Muscle layer of colon (tissue), 2 donors: Measurements from ENCODE around the gene CDON.
"Not testable (repeated sequence)": the region's sequence is repeated elsewhere in the genome, so short reads cannot be mapped to it uniquely, and the experiment has no call there.

Experiments
- H3K27ac ChIP-seq: one replicate; pipeline ENCODE4 v1.7.0; 2013; ENCODE audit warnings: low read depth, mild to moderate bottlenecking, low read length, moderate library complexity
- H3K27me3 ChIP-seq, 2 donors: one replicate each; pipeline ENCODE4 v1.7.0; 2013; ENCODE audit warnings: low read length in 2 of 2, mild to moderate bottlenecking in 2 of 2; ENCODE audit not compliant: insufficient read depth in 2 of 2, control insufficient read depth in 1 of 2
- H3K36me3 ChIP-seq: one replicate; pipeline ENCODE4 v1.7.0; 2013; ENCODE audit warnings: mild to moderate bottlenecking, low read length; ENCODE audit not compliant: insufficient read depth
- H3K4me1 ChIP-seq: one replicate; pipeline ENCODE4 v1.7.0; 2013; ENCODE audit warnings: mild to moderate bottlenecking, low read length; ENCODE audit not compliant: insufficient read depth
- H3K4me3 ChIP-seq, 2 donors: one replicate each; pipeline ENCODE4 v1.7.0; 2013; ENCODE audit warnings: low read length in 2 of 2, low read depth in 1 of 2, mild to moderate bottlenecking in 1 of 2, moderate library complexity in 1 of 2
- H3K9ac ChIP-seq: one replicate; pipeline ENCODE4 v1.7.0; 2013; ENCODE audit warnings: low read length
- H3K9me3 ChIP-seq: one replicate; pipeline ENCODE4 v1.7.0; 2013; ENCODE audit warnings: mild to moderate bottlenecking, low read length
- donor health status: abdominal sarcoma.
- donor health status: Adenocarcinoma of cecum.

CDON gene

DNA sequence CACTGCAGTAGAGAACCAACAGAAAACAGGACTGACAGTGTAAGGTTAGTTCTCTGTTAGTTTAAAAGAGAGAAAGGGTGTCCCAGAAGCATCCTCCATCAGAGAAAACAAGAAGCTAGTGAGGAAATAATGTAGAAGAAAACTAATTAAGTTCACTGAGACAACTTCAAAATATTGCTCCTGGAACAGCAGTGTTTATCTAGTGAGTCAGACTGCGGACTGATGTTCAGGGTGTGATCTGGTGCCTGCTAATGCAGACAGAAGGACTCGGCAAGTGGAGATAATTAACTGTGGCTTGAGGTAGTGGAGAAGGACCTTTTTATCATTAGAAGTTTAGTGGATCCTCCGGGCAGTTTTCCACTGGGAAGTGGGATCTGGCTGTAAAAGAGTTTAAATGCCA is 55.4 kb downstream of the CDON start:
- H3K27me3 ChIP-seq: no peaks in the 10 kb centered on the region
- H3K27ac ChIP-seq: peak overlapping the region; percentile 38
- peaks cover 16% of the 10 kb centered on the region for H3K4me1 ChIP-seq
- H3K9me3 ChIP-seq: no peaks in the 10 kb centered on the region
- peaks cover 35% of the 10 kb centered on the region for H3K36me3 ChIP-seq
- H3K4me3 ChIP-seq: no peak overlapping the region
- no peak overlapping the region for H3K9ac ChIP-seq

- Histone ChIP-seq H3K4me1 (peaks cover 16% of the 10 kb centered on the region), H3K4me3 (no peak overlapping the region), H3K27me3 (no peaks in the 10 kb centered on the region), H3K9me3 (no peaks in the 10 kb centered on the region), H3K27ac (no peak overlapping the region), H3K36me3 (peaks cover 40% of the 10 kb centered on the region), H3K9ac (no peak overlapping the region)
Observed at GRCh38 chr11:126006068-126006467, 56.6 kb downstream of the CDON start.

GRCh38 chr11:126002181-126002580 is 60.5 kb downstream of the CDON start:
- Histone ChIP-seq H3K36me3 (peaks cover 58% of the 10 kb centered on the region), H3K9me3 (no peaks in the 10 kb centered on the region), H3K4me1 (peaks cover 5% of the 10 kb centered on the region), H3K9ac (no peak overlapping the region), H3K27me3 (no peaks in the 10 kb centered on the region), H3K27ac (no peak overlapping the region), H3K4me3 (no peak overlapping the region)

- Histone ChIP-seq H3K4me1 (no peaks in the 10 kb centered on the region), H3K36me3 (peaks cover 63% of the 10 kb centered on the region), H3K9me3 (no peaks in the 10 kb centered on the region), H3K9ac (no peak overlapping the region), H3K27ac (no peak overlapping the region), H3K4me3 (no peak overlapping the region), H3K27me3 (no peaks in the 10 kb centered on the region)
Observed at GRCh38 chr11:125999234-125999880, 63.3 kb downstream of the CDON start.

GRCh38 chr11:125998267-125998666 is 64.4 kb downstream of the CDON start:
- no peak overlapping the region for H3K27ac ChIP-seq

GRCh38 chr11:125995313-125995712 is 67.4 kb downstream of the CDON start:
- no peaks in the 10 kb centered on the region for H3K4me1 ChIP-seq
- no peaks in the 10 kb centered on the region for H3K9me3 ChIP-seq
- no peaks in the 10 kb centered on the region for H3K27me3 ChIP-seq
- H3K9ac ChIP-seq: no peak overlapping the region
- peaks cover 58% of the 10 kb centered on the region for H3K36me3 ChIP-seq
- no peak overlapping the region for H3K27ac ChIP-seq
- H3K4me3 ChIP-seq: no peak overlapping the region

More at GRCh38 chr11:125998267-125998666, 64.4 kb downstream of the CDON start:
- H3K4me1 ChIP-seq: no peaks in the 10 kb centered on the region
- no peaks in the 10 kb centered on the region for H3K27me3 ChIP-seq
- H3K9ac ChIP-seq: no peak overlapping the region
- H3K9me3 ChIP-seq: no peaks in the 10 kb centered on the region
- no peak overlapping the region for H3K4me3 ChIP-seq
- peaks cover 69% of the 10 kb centered on the region for H3K36me3 ChIP-seq

DNA sequence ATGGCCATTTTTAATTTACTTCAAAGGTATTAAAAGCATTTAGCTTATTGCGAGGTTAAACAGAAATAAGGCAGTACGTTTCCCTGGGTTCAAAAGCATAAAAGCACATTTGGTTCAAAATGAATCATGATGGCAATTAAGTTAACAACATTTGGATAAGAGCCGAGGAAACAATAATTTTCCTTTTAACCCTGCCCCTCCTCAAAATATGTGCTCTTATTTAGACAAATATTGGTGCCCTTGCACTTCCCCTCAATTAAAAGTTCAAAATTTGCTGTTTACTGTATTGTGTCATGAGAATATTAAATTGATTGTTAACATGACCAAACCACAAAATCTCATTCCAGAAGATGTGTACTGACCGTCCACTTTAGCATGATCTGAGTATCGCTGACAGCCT is 68.2 kb downstream of the CDON start:
- no peaks in the 10 kb centered on the region for H3K27me3 ChIP-seq
- H3K36me3 ChIP-seq: peaks cover 55% of the 10 kb centered on the region
- no peak overlapping the region for H3K9ac ChIP-seq
- H3K4me1 ChIP-seq: no peaks in the 10 kb centered on the region
- H3K9me3 ChIP-seq: no peaks in the 10 kb centered on the region
- no peak overlapping the region for H3K4me3 ChIP-seq
- no peak overlapping the region for H3K27ac ChIP-seq

GRCh38 chr11:125992893-125993292 is 69.8 kb downstream of the CDON start:
- H3K9me3 ChIP-seq: no peaks in the 10 kb centered on the region
- H3K9ac ChIP-seq: no peak overlapping the region
- no peaks in the 10 kb centered on the region for H3K4me1 ChIP-seq
- no peak overlapping the region for H3K4me3 ChIP-seq
- H3K27me3 ChIP-seq: no peaks in the 10 kb centered on the region
- peaks cover 48% of the 10 kb centered on the region for H3K36me3 ChIP-seq
- H3K27ac ChIP-seq: no peak overlapping the region

- Histone ChIP-seq H3K27ac (no peak overlapping the region), H3K36me3 (peaks cover 39% of the 10 kb centered on the region), H3K9me3 (no peaks in the 10 kb centered on the region), H3K4me3 (no peak overlapping the region), H3K9ac (no peak overlapping the region), H3K27me3 (no peaks in the 10 kb centered on the region), H3K4me1 (no peaks in the 10 kb centered on the region)
Observed at GRCh38 chr11:125990244-125990643, 72.4 kb downstream of the CDON start.

DNA sequence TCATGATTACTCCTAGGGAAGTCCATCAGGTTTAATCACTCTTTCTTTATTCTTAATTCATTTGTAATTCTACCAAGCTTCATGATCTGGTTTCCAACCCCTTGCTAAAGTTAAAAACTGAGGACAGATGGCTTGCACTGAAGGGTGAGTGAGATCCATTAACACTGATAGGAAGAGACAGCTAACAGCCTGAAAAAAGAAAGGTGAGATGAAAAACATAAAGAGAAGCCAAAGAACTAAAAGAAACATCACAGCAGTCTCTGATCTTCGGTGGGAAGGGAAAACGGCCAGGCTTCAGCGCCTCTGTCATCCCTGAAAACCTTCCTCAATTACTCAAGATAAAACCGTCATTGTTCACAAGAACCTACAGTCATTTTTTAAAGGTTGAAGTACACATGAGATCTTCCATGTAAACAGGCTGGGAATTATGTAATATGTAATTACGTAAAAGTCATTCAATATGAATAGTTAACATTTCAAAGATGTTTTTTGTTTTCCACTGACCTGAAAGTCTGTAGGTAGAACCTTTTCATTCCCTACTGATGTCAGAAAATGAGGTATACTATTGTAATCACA is 75.5 kb downstream of the CDON start:
- peaks cover 34% of the 10 kb centered on the region for H3K36me3 ChIP-seq
- no peaks in the 10 kb centered on the region for H3K27me3 ChIP-seq
- H3K9ac ChIP-seq: no peak overlapping the region
- no peaks in the 10 kb centered on the region for H3K9me3 ChIP-seq
- H3K4me1 ChIP-seq: no peaks in the 10 kb centered on the region
- H3K27ac ChIP-seq: no peak overlapping the region
- no peak overlapping the region for H3K4me3 ChIP-seq

- not testable (repeated sequence) for H3K27me3 ChIP-seq, H3K9ac ChIP-seq, H3K27ac ChIP-seq, H3K4me3 ChIP-seq, H3K4me1 ChIP-seq, H3K9me3 ChIP-seq
- H3K36me3 ChIP-seq: peaks cover 39% of the 10 kb centered on the region
Observed at GRCh38 chr11:125985956-125986355, 76.7 kb downstream of the CDON start.

DNA sequence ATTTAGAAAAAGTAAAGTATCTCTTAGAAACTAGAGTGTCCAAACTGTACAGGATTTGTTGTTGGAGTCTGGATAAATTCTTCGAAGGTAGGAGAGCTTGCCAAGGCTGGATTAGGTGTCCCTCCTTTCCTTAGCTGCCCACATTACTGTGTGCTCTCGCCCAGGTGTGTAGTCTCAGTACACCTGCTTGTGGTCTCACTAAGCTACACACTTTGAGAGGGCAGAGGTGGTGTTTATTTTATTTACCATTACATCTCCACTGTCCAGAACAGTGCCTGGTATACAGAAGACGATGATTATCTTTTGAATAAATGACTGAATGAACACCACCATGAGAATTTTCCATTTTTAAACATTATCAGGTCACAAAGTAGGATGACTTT is 80.3 kb downstream of the CDON start:
- H3K4me1 ChIP-seq: no peaks in the 10 kb centered on the region
- H3K36me3 ChIP-seq: peaks cover 34% of the 10 kb centered on the region
- H3K9ac ChIP-seq: no peak overlapping the region
- H3K27ac ChIP-seq: no peak overlapping the region
- H3K4me3 ChIP-seq: no peak overlapping the region
- H3K9me3 ChIP-seq: no peaks in the 10 kb centered on the region
- H3K27me3 ChIP-seq: no peaks in the 10 kb centered on the region
